Measurements from ENCODE around the gene EML4. TPM values are rescaled to one million over a fixed set of nuclear protein-coding genes. Genes with fewer than 3 reads are reported as not detected.

Gene EML4
- total and polyA plus RNA-seq, 2 of the 13 experiments (the other 11 are each of a cell fraction or from before 2014, with no cell fraction given) = 243 to 476 TPM

DNA sequence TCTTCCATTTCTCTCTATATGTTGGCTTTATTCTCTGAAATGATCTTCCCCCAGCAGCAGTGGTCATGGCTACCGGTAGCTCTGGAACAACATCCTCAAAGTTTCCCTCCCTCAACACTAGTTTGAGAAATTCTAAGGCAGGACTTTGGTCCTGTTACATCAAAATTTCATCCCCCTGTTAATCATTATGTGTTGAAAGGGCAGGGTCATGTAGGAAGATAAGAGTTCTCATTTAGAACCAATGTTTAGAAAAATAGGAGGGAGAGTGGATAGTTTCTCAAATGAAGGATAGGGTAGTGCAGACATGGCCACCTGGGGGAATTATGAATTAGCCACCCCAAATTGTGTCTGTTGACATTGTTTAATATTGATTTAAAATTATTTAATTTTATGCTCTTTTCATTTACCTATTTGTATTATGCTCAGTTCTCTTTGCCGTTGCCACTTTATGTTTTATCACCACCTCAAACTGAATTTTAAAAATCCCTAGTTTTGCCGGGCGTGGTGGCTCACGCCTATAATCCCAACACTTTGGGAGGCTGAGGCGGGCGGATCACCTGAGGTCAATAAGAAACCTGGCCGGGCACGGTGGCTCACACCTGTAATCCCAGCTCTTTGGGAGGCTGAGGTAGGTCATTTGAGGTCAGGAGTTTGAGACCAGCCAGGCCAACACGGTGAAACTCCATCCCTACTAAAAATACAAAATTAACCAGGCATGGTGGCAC lies 22.3 kb downstream of the EML4 start (continued):
- TF ChIP-seq ZFP82 (CRISPR knock-in tag; IDR thresholded peaks at IDR 0.05; ENCODE audit: borderline replicate concordance) (no peak), ZNF136 (CRISPR knock-in tag; IDR thresholded peaks at IDR 0.05; ENCODE audit: low read depth) (peak; percentile 75; the same call in 1 of the 2 replicates), TSC22D2 (CRISPR knock-in tag; IDR thresholded peaks at IDR 0.05; ENCODE audit: borderline replicate concordance) (no peak), STAG1 (CRISPR knock-in tag; IDR thresholded peaks at IDR 0.05) (no peak; the same call in 1 of the 2 replicates), POLR2A (IDR thresholded peaks at IDR 0.05; ENCODE audit: insufficient read depth in 1 of 2, low read depth in 2 of 2, low read length in 2 of 2) (peak; percentile 59 to 66), ZMYM3 (CRISPR knock-in tag; IDR thresholded peaks at IDR 0.05) (no peak), MYNN (CRISPR knock-in tag; IDR thresholded peaks at IDR 0.05; ENCODE audit: low read depth) (no peak), ZNF3 (CRISPR knock-in tag; IDR thresholded peaks at IDR 0.05) (no peak), NKX3-1 (CRISPR knock-in tag; IDR thresholded peaks at IDR 0.05) (no peak), KLF16 (CRISPR knock-in tag; IDR thresholded peaks at IDR 0.05) (peak in 1 of 2 experiments; percentile 89; a peak in 2 of 4 replicates), ERF (CRISPR knock-in tag; IDR thresholded peaks at IDR 0.05) (no peak)
- TF ChIP-seq, protein P1, sequence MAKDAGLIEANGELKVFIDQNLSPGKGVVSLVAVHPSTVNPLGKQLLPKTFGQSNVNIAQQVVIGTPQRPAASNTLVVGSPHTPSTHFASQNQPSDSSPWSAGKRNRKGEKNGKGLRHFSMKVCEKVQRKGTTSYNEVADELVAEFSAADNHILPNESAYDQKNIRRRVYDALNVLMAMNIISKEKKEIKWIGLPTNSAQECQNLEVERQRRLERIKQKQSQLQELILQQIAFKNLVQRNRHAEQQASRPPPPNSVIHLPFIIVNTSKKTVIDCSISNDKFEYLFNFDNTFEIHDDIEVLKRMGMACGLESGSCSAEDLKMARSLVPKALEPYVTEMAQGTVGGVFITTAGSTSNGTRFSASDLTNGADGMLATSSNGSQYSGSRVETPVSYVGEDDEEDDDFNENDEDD (CRISPR knock-in tag; IDR thresholded peaks at IDR 0.05; ENCODE audit: borderline replicate concordance) = peak; percentile 76; the same call in 1 of the 2 replicates
- TF ChIP-seq, protein P2, sequence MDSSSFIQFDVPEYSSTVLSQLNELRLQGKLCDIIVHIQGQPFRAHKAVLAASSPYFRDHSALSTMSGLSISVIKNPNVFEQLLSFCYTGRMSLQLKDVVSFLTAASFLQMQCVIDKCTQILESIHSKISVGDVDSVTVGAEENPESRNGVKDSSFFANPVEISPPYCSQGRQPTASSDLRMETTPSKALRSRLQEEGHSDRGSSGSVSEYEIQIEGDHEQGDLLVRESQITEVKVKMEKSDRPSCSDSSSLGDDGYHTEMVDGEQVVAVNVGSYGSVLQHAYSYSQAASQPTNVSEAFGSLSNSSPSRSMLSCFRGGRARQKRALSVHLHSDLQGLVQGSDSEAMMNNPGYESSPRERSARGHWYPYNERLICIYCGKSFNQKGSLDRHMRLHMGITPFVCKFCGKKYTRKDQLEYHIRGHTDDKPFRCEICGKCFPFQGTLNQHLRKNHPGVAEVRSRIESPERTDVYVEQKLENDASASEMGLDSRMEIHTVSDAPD (CRISPR knock-in tag; IDR thresholded peaks at IDR 0.05) = peak; percentile 35; the same call in 1 of the 2 replicates
- TF ChIP-seq, protein P3, sequence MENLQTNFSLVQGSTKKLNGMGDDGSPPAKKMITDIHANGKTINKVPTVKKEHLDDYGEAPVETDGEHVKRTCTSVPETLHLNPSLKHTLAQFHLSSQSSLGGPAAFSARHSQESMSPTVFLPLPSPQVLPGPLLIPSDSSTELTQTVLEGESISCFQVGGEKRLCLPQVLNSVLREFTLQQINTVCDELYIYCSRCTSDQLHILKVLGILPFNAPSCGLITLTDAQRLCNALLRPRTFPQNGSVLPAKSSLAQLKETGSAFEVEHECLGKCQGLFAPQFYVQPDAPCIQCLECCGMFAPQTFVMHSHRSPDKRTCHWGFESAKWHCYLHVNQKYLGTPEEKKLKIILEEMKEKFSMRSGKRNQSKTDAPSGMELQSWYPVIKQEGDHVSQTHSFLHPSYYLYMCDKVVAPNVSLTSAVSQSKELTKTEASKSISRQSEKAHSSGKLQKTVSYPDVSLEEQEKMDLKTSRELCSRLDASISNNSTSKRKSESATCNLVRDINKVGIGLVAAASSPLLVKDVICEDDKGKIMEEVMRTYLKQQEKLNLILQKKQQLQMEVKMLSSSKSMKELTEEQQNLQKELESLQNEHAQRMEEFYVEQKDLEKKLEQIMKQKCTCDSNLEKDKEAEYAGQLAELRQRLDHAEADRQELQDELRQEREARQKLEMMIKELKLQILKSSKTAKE (CRISPR knock-in tag; IDR thresholded peaks at IDR 0.05; ENCODE audit: borderline replicate concordance) = peak; percentile 53; the same call in 1 of the 2 replicates
- TF ChIP-seq, protein P4, sequence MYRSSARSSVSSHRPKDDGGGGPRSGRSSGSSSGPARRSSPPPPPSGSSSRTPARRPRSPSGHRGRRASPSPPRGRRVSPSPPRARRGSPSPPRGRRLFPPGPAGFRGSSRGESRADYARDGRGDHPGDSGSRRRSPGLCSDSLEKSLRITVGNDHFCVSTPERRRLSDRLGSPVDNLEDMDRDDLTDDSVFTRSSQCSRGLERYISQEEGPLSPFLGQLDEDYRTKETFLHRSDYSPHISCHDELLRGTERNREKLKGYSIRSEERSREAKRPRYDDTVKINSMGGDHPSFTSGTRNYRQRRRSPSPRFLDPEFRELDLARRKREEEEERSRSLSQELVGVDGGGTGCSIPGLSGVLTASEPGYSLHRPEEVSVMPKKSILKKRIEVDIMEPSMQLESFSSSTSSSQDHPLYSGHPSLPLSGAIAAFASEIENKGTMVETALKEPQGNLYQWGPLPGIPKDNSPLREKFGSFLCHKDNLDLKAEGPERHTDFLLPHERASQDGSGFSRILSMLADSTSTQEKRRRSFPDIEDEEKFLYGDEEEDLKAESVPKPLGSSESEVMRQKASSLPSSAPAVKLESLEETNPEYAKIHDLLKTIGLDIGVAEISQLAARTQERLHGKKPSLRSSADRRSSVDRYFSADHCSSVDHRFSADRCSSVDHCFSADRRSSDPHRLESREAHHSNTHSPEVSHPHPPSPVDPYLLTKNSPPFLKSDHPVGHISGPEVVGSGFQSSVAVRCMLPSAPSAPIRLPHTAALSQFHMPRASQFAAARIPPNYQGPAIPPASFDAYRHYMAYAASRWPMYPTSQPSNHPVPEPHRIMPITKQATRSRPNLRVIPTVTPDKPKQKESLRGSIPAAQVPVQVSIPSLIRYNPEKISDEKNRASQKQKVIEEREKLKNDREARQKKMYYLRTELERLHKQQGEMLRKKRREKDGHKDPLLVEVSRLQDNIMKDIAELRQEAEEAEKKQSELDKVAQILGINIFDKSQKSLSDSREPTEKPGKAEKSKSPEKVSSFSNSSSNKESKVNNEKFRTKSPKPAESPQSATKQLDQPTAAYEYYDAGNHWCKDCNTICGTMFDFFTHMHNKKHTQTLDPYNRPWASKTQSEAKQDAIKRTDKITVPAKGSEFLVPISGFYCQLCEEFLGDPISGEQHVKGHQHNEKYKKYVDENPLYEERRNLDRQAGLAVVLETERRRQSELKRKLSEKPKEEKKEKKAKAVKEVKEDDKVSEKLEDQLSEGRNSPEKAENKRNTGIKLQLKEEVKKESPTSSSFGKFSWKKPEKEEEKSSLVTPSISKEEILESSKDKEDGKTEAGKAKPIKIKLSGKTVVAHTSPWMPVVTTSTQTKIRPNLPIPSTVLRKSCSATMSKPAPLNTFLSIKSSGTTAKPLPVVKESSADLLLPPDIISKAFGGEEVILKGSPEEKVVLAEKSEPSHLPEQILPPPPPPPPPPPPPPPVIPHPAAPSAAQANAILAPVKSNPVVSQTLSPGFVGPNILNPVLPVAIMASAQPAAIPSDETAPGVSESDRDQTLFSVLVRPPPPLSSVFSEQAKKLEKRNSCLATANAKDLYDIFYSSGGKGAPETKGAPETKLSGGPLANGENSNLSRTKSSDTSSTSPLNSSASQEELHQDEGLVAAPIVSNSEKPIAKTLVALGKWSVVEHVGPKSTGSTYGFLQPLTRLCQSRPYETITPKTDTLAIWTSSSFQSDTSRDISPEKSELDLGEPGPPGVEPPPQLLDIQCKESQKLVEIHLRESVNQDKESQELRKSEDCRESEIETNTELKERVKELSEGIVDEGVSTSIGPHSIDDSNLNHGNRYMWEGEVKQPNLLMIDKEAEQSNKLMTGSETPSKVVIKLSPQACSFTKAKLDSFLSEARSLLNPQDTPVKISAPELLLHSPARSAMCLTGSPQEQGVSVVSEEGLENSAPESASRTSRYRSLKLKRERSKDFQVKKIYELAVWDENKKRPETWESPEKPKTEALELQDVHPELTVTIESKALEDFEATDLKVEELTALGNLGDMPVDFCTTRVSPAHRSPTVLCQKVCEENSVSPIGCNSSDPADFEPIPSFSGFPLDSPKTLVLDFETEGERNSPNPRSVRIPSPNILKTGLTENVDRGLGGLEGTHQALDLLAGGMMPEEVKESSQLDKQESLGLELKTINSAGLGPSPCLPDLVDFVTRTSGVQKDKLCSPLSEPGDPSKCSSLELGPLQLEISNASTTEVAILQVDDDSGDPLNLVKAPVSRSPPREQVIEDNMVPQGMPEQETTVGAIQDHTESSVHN (CRISPR knock-in tag; IDR thresholded peaks at IDR 0.05) = no peak

Data from HepG2 (cell line).